PC-9 (cell line): ENCODE measurements around the gene SDF2L1. TPM values are rescaled to one million over a fixed set of nuclear protein-coding genes. Genes with fewer than 3 reads are reported as not detected.

Experiments
- BruUV-seq: library from RNA; stranded (reverse); fragments of 400-500 nt; replicated peaks from 2 replicates; lab custom pipeline; 2021; lab: Mats Ljungman, UMichigan
- CTCF ChIA-PET: fragments of 300-600 bp; sonication (Branson Sonifier 250); formaldehyde crosslinking; loops from one replicate; lab custom pipeline; 2022; ENCODE audit warnings: antibody characterized with exemption; lab: Charles Lee
- POLR2A ChIA-PET: fragments of 300-600 bp; sonication (Branson Sonifier 250); formaldehyde crosslinking; loops from one replicate; lab custom pipeline; 2022; ENCODE audit warnings: antibody characterized with exemption; ENCODE audit not compliant: unreplicated experiment; lab: Charles Lee
- DNase-seq, 2 experiments: peaks; one replicate each; pipeline versions ENCODE4 v3.0.0 to v3.0.0-alpha.2; 2015 to 2022; ENCODE audit warnings: mixed read lengths in 1 of 2
- H2AFZ ChIP-seq: fragments of 200-600 bp; sonication (generic); 2 replicates; pipeline ENCODE4 v1.8.1; 2017; ENCODE audit warnings: antibody characterized with exemption
- H3F3A ChIP-seq: fragments of 200-600 bp; sonication (generic); 2 replicates; pipeline ENCODE4 v1.8.1; 2017; ENCODE audit warnings: antibody characterized with exemption, mild to moderate bottlenecking, low read depth; ENCODE audit not compliant: insufficient read depth
- H3K27ac ChIP-seq: fragments of 200-600 bp; sonication (generic); 2 replicates; pipeline ENCODE4 v1.6.1; 2016; ENCODE audit warnings: mixed run types
- H3K27me3 ChIP-seq: fragments of 200-600 bp; sonication (generic); 2 replicates; pipeline ENCODE4 v1.6.1; 2016; ENCODE audit warnings: low read depth, mixed run types; ENCODE audit not compliant: insufficient read depth
- H3K36me3 ChIP-seq: fragments of 200-600 bp; sonication (generic); 2 replicates; pipeline ENCODE4 v1.6.1; 2016; ENCODE audit warnings: low read depth, mixed run types
- H3K4me1 ChIP-seq: fragments of 200-600 bp; sonication (generic); replicated peaks from 2 replicates; pipeline ENCODE4 v1.6.1; 2016; ENCODE audit warnings: mixed run types; ENCODE audit not compliant: insufficient read depth
- H3K4me2 ChIP-seq: fragments of 200-600 bp; sonication (generic); 2 replicates; pipeline ENCODE4 v1.6.1; 2017; ENCODE audit warnings: mixed run types
- H3K4me3 ChIP-seq: fragments of 200-600 bp; sonication (generic); 2 replicates; pipeline ENCODE4 v1.6.1; 2016; ENCODE audit warnings: mixed run types
- H3K79me2 ChIP-seq: fragments of 200-600 bp; sonication (generic); 2 replicates; pipeline ENCODE4 v1.6.1; 2017; ENCODE audit warnings: low read depth, mixed run types
- H3K9me2 ChIP-seq: fragments of 200-600 bp; sonication (generic); 2 replicates; pipeline ENCODE4 v1.8.1; 2017; ENCODE audit warnings: mild to moderate bottlenecking; ENCODE audit not compliant: insufficient read depth
- H3K9me3 ChIP-seq: fragments of 200-600 bp; sonication (generic); 2 replicates; pipeline ENCODE4 v1.8.1; 2016; ENCODE audit warnings: low read depth; ENCODE audit not compliant: insufficient read depth
- H4K20me1 ChIP-seq: fragments of 200-600 bp; sonication (generic); 2 replicates; pipeline ENCODE4 v1.8.1; 2017; ENCODE audit not compliant: insufficient read depth
- CTCF ChIP-seq: fragments of 200-600 bp; sonication (generic); conservative IDR thresholded peaks from 2 replicates; pipeline ENCODE4 v1.6.1; 2017; ENCODE audit warnings: mixed run types, antibody characterized with exemption, mild to moderate bottlenecking, moderate library complexity
- EZH2 ChIP-seq: fragments of 200-600 bp; sonication (generic); IDR thresholded peaks from 2 replicates; pipeline ENCODE4 v1.8.0; 2017; ENCODE audit warnings: antibody characterized with exemption, low read depth
- intact Hi-C: fragments of 100-400 bp; cut with micrococcal nuclease; formaldehyde crosslinking; loops from one replicate; pipeline ENCODE4 v1.10.0; 2022; ENCODE audit not compliant: unreplicated experiment
- total RNA-seq: library from RNA; stranded (reverse); gene quantifications from 2 replicates; pipeline ENCODE4 v1.2.3, GENCODE V29; 2021

SDF2L1 gene
- total RNA-seq, 1 experiment from 2014 or later = 22.5 TPM

DNA sequence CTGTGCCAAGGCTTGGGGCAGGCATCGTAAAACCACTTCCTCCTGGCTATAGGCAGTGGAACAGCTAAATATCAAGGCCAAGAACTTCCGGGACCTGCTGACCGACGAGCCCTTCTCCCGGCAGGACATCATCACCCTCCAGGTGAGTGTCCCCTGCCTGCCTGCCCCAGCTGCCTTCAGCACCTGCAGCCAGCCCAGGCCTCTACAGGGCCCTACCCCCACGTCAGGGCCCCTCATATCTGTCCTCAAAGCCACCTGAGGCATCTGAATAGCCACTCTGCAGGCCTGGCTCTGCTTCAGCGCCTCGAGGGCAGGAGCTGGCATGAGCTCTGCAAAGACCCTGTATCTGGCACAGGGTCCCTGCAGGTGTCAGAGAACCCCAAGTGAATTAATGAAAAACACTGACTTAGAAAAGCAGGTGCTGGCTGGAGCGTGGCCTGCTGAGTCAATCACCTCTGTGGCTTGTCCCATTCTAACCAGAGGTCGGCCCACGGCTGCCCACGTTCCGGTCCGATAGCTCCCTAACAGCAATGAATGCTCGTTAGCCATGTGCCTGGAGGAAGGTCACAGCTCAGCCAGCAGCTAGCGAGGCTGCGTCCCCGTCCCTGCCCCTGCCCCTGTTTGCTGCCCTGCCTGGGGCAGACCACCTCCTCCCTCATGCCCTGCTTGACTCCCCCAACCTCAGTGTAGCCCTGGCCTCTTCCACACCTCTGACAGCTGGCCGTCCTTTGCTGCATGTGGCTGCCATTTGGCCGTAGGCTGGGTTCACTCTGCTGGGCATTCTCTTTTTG lies 40.5 kb downstream of the SDF2L1 start:
- ChIA-PET POLR2A (no interaction called here), CTCF (no interaction called here)
- Histone ChIP-seq H3K4me2 (no peak overlapping the region), H3K4me3 (no peak overlapping the region), H3K4me1 (no peaks in the 10 kb centered on the region), H3K27ac (no peak overlapping the region), H4K20me1 (no peaks in the 10 kb centered on the region), H3F3A (no peaks in the 10 kb centered on the region), H3K79me2 (no peaks in the 10 kb centered on the region), H3K36me3 (no peaks in the 10 kb centered on the region), H3K27me3 (no peaks in the 10 kb centered on the region), H3K9me3 (no peaks in the 10 kb centered on the region), H2AFZ (no peak overlapping the region), H3K9me2 (no peaks in the 10 kb centered on the region)
- intact Hi-C loops = no loop called here
- DNase-seq = no peak
- BruUV-seq = no TSS peak
- TF ChIP-seq CTCF = no peak
- TF ChIP-seq EZH2 = no peak

GRCh38 chr22:21683401-21683811 lies 41.3 kb downstream of the SDF2L1 start:
- ChIA-PET CTCF (no interaction called here), POLR2A (no interaction called here)
- no TSS peak for BruUV-seq

DNA sequence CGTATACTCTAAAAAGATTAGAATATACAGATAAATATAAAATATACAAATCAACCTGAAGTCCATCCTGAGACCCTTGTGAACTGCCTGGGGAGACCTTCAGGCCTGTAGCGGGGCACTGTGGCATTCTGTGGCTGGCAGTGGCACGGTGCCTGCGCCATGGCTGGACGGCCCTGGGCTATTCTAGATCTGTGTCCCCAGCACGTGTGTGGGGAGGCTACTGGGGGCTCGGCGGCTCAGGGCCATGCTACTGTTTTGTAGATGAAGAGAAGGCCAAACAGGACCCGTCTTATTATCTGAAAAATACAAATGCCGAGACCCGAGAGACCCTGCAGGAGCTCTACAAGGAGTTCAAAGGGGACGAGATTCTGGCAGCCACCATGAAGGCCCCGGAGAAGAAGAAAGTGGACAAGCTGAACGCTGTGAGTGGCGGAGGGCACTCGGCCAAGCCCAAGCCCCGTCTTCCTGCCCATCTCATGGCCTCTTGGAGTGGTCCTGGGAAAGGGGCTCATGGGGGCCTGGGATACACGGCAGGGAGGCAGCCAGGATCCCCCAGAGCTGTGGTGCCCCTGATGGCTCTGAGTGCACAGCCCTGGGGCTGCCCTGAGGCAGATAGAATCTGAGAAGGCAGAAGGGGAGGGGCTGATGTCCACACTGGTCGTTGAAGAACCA lies 42.5 kb downstream of the SDF2L1 start:
- POLR2A ChIA-PET = no interaction called here
- Histone ChIP-seq H3K79me2 (no peaks in the 10 kb centered on the region), H3K27me3 (no peaks in the 10 kb centered on the region), H3K27ac (no peak overlapping the region), H3K4me2 (no peak overlapping the region), H3K9me3 (no peaks in the 10 kb centered on the region), H2AFZ (no peak overlapping the region), H3K4me1 (no peaks in the 10 kb centered on the region), H3K36me3 (no peaks in the 10 kb centered on the region), H3K4me3 (no peak overlapping the region), H3K9me2 (no peaks in the 10 kb centered on the region), H3F3A (no peaks in the 10 kb centered on the region), H4K20me1 (no peaks in the 10 kb centered on the region)
- no peak for TF ChIP-seq EZH2
- no peak for TF ChIP-seq CTCF
- BruUV-seq = no TSS peak
- DNase-seq = no peak
- intact Hi-C loops = no loop called here
- CTCF ChIA-PET = no interaction called here

More at GRCh38 chr22:21683401-21683811, 41.3 kb downstream of the SDF2L1 start:
- no peak overlapping the region for H3K4me3 ChIP-seq
- no peaks in the 10 kb centered on the region for H3K27me3 ChIP-seq
- no peaks in the 10 kb centered on the region for H3K79me2 ChIP-seq
- H3K27ac ChIP-seq = no peak overlapping the region
- H3F3A ChIP-seq = no peaks in the 10 kb centered on the region
- no peak overlapping the region for H3K4me2 ChIP-seq
- H4K20me1 ChIP-seq = no peaks in the 10 kb centered on the region
- DNase-seq = no peak
- no peak overlapping the region for H2AFZ ChIP-seq
- H3K4me1 ChIP-seq = no peaks in the 10 kb centered on the region
- no peaks in the 10 kb centered on the region for H3K9me2 ChIP-seq
- intact Hi-C loops = no loop called here
- no peaks in the 10 kb centered on the region for H3K9me3 ChIP-seq
- H3K36me3 ChIP-seq = no peaks in the 10 kb centered on the region
- TF ChIP-seq CTCF = no peak
- TF ChIP-seq EZH2 = no peak
